GM19193 (cell line): Measurements from ENCODE around the gene FOXN1.

Source experiments
- POLR2A ChIP-seq: IDR thresholded peaks from 4 replicates; pipeline ENCODE4 v1.6.1; 2011; ENCODE audit not compliant: insufficient read depth, insufficient read length; ENCODE audit errors: extremely low read depth

Gene FOXN1

DNA sequence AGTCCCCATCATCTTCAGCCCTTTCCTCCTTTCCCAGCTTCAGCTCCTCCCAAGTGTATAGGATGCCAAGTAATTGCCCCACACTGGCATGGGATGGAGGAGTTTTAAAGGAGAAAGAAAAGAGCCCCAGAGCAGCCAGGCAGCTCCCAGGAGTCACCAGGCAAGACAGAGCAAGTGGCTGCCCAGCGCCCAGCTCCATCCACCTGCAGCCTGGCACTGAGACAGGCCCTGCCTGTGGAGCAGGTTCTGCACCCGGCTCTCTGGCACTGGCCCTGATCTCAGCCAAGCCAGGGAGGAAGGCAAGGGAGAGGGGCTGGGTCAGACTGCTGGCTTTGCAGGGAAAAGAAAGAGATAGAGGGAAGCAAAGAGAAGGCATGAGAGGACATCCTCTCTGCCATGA, 21.7 kb downstream of the FOXN1 start:
- no peak for TF ChIP-seq POLR2A

DNA sequence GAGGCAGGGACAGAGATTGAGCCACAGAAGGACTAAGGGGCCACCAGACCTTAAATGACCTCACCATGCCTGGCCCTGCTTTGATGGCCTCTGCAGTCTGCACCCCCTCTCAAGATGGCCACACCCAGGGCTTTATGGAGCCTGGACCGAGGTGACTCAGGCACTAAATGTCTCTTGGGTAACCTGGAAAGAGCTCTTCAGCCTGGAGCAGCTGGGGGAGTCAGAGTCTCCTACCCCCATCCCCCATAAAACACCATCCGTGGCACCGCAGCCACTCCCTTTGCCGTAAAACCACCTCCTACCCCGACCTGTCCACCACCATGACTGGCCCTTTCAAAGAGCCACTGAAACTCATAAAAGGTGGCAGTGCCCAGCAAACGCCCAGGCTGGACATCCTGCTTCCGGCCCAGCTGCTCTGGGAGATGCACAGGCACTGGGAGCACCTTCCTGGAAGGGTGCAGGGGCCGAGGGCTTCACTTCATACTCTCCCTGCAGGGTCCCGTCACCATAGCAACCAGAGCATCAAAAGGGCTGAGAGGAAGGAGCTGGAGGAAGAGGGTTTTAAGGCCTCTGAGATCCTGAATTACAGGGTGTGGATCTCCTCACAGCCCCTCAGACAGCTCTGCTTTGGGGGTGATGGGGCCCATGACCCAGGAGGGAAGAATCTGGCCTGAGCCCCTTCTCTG, 22.3 kb downstream of the FOXN1 start:
- TF ChIP-seq POLR2A = no peak

DNA sequence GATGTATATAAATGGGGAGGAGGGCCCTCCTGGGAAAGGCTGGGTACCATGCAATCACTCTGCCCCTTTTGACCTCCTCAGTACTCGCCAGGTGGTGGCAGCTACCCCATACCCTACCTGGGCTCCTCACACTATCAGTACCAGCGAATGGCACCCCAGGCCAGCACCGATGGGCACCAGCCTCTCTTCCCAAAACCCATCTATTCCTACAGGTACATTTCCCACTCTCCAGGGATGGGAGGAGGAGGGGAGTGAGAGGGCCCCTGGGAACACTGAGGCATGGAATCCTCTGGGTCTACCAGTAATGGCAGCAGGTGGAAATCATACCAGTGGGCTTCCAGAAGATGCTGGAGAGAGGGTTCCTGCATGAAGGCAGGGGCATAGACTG, 22.9 kb downstream of the FOXN1 start:
- no peak for TF ChIP-seq POLR2A

DNA sequence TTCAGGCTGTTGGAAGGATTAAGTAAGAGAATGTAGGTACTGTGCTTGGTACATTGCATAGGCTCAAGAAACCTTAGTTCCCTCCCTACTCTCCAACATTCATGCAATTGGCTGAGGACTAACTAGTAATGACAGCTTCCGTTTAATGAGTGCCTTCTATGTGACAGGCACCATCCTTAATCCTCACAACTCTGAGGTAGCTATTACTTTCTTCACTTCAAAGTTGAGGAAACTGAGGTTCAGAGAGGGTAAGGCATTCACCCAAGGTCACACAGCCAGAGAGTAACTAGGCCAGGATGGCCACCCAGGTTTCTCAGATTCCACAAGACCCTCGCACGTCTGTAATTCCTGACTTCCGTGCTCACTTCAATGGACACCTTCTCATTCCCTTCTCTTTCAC, 24.1 kb downstream of the FOXN1 start:
- no peak for TF ChIP-seq POLR2A

DNA sequence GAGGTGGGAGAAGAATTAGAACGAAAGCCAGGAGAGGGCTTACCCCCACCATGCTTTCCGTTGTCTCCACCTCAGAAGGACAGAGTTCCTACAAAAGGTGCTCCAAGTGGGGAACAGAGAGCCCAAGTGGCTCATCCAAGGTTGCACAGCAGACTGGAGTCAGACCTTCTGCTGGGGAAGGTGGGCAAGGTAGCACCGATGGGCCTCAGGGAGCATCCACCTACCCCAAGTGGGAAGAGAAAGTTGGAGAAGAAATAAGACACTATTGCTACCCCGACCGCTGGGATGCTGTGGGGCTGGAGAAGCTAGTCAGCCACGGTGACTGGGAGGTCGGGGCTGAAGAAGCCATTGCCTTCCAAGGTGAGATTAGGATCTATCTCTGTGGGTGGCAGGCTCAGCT, 24.8 kb downstream of the FOXN1 start:
- no peak for TF ChIP-seq POLR2A

DNA sequence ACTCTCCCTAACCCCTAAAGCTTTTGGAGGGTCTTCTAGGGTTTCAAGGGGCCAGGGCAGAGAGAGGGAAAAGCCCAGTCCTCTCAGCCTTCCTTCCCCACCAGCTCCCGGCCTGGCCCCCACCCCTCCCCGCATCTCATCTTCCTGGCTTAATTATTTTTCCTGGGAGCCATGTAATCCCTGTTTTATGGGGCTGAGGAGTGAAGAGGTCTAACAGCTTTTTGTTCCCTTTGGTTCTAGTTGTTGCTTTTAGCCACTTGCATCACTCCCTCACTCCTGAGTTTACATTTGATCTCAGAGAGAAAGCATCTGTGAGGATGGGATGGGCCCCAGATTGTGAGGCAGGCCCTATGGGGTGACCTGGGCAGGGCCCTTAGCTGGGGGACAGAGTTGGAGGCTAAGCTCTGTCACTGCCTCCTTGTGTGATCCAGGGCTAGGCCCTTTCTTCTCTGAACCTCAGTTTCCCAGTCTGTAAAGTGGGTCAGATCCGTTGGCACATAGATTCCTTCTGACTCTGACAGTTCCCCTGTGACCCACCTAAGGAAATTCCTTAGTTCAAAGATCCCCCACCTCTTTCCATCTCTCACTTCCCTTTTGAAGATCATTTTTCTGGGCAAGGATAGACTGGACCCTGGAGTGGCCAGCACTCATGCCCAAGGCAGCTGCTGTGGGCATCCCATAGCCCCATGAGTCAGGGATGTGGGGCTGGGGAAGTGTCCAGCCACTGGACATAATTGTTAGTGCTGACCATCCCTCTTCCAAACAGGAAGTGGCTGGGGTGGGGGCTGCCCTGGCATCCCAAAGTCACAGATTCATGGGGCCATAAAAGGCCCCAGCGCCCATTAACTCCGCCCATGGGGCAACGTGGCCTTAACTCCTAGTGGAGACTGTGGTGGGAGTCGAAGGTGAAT, 26.2 kb downstream of the FOXN1 start:
- no peak for TF ChIP-seq POLR2A

DNA sequence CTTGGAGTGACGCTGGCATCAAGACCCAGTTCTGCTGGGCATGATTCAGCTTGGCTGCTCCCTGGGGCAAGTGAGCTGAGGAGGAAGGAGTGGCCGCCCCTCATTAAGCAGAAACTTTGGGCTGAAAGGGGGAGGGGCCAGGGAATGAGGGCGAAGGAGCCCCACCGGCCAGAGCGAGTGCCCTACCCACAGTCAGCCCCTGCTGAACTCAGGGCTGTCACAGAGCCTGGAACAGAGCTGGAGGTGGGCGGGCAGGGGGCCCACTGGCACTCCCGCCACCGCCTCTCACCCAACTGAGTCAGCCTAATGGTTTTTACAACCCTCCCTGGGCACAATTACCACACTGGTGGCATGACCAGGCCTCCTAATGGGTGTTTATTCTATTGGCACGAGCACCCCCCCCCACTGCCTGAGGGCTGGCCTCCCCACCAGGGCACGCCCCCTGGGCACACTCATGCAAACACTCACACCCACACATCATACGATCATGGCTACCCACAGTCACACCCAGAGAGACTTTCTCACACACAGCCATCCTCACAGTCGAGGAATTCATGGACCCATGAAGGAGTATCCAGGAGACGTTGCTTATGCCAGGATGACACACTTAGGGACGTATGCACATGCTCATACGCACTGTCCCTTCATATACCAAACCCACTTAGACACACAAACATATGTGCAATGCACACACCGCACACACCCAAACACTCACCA, 27.1 kb downstream of the FOXN1 start:
- TF ChIP-seq POLR2A = no peak

DNA sequence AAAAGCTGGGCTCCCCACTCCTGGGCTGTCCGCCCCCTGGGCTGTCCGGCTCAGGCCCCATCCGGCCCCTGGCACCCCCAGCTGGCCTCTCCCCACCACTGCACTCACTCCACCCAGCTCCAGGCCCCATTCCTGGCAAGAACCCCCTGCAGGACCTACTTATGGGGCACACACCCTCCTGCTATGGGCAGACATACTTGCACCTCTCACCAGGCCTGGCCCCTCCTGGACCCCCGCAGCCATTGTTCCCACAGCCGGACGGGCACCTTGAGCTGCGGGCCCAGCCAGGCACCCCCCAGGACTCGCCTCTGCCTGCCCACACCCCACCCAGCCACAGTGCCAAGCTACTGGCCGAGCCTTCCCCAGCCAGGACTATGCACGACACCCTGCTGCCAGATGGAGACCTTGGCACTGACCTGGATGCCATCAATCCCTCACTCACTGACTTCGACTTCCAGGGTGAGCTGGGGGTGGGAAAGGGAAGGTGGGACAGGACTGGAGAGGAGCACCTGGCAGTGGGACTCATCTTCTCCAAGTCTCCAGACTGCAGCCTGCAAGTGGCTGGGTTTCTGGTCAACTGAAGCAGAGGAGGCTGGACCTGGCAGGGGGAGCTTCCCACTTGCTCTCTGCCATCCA, 28.7 kb downstream of the FOXN1 start:
- TF ChIP-seq POLR2A = no peak

DNA sequence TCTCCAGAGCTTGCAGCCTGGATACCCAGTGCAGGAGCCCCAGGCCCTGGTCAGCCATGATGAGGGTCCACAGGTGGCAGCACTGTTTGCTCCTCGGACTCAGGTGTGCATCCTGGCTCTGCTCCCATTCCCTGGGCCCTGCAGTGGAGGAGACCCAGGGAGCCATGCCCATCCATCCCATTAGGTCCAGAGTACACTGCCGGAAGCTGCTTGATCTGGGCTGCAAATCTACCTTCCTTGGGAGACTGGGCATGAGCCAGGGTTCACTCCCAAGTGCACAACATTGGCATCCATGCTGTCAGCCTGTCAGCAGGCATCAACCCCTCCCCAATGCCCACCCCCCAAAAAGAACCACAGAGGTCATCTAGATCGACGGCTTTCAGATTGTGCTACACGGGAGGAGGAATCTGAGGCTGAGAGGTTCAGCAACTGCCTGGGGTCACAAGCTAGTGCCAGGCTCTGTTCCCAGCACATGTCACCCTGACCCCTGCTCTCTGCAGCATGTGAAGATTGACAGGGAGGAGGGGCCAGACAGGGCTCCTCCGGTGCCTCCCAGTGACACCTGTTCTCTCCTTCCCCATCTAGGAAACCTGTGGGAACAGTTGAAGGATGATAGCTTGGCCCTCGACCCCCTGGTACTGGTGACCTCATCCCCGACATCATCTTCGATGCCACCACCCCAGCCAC, 30.5 kb downstream of the FOXN1 start:
- TF ChIP-seq POLR2A = no peak

DNA sequence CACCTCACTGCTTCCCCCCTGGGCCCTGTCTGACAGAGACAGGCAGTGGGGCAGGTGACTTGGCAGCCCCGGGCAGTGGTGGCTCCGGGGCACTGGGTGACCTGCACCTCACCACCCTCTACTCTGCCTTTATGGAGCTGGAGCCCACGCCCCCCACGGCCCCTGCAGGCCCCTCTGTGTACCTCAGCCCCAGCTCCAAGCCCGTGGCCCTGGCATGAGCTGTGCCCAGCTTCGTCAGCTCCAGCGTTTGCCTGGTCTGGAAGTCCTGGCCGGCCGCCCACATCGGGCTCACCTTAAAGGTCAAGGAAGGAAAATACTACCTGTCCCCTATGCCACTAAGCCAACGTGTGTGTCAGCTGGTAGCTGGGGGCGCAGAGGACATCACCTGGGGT, 31.1 kb downstream of the FOXN1 start:
- no peak for TF ChIP-seq POLR2A

DNA sequence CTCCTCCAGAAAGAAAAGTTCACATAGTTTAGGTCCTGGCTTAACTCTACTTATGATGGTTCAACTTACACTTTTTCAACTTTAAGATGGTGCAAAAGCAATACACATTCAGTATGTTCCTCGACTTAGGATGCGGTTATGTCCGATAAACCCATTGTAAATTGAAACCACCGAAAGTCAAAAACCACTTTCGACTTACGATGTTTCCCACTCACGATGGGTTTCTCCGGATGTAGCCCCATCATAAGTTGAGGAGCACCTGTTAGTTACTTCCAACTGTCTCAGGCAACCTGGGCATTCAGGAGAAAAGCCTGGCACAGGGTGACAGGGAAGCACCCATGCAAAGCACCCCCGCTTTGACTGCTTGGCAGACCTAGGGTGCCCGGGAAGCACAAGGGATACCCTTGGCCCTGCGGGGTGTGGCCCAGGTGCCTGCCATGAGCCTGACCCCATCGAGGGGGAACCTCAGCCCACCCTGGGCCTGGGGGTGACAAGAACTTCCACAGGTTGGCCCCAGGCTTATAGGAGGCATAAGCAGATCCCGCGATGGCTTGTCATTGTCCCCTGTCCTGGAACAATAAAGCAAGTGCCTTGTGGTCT, 32.2 kb downstream of the FOXN1 start:
- no peak for TF ChIP-seq POLR2A

DNA sequence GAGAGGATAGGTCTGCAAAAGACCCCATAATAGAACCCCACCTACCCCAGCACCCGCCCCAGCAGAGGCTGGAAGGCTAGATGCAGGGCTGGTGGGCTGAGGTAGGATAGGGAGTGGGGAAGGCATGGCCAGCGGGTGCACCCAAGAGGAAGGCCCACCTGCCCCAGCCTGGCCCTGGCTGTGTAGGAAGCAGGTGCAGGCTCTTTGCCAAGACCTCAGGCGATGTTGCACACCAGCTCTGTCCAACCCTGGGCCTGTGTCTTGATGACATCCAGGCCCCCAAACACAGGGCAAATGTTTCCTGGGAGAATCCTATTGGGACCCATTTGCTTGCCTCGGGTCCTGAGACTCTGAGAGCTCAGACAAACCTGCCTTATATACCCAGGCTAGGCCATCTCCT, 34.1 kb downstream of the FOXN1 start:
- TF ChIP-seq POLR2A = no peak

DNA sequence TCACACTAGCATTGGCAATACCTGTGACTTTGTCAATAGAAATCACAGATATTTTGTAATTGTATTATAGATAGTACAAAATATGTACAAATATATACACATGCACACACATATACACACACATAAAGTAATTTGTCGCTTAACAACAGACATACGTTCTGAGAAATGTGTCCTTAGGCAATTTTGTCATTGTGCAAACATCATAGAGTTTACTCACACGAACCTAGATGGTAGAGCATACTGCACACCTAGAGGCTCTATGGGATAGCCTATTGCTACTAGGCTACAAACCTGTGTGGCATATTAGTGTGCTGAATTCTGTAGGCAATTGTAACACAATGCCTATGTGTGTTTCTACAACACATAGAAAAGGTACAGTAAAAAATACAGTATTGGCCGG, 35.3 kb downstream of the FOXN1 start:
- TF ChIP-seq POLR2A = no peak

DNA sequence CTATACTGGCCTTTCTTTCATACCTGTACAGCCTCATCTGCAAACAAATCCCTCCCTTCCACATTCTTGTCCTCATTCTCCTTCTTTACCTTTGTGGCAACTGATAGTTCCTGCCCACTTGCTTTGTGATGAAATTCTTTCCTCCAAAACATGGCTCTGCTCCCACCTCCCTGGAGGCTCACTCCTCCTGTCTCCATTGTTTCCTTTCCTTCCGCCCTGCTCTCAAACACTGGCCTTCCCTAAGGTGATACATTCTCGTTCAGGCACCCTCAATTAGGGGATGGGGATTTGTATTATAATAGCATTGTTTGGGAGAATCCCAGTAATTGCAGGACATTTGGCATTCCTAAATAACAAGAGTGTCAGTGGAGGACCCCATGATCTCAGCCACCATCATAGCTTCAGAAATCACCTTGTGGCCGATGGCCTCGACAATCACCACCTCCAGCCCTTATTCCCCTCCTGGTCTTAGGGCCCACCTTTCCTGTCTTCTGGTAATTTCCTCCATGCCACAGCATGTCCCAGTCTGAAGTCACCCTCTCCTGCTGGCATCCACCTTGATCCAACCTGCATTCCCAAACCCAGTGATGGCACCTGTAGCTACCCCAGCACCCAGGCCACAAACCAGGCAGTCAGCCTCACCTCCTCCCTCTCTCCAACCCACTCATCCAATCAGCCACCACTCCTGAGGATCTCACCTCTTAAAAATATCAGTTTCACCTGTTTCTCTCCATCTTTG, 38.4 kb downstream of the FOXN1 start:
- no peak for TF ChIP-seq POLR2A

DNA sequence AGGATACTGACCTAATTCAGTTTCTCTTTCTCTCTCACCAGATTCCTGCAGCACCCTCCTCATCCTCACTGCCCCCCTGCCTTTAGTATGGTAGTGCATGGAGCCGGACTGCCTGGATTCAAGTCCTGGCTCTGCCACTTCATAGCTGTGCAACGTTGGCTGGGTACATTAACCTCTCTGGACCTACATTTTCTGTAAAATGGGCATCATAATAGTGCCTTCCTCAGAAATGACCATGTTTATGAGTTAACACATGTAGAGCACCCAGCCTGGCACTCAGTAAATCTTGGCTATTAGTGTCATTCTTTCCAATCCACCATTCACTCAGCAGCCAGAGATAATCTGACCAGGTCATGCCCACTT, 39.0 kb downstream of the FOXN1 start:
- no peak for TF ChIP-seq POLR2A
